22Rv1 (cell line): ENCODE measurements around the gene NEDD4.
"Not testable (repeated sequence)": the region's sequence is repeated elsewhere in the genome, so short reads cannot be mapped to it uniquely, and the experiment has no call there.

ENCODE experiments used
- H3K27ac ChIP-seq: fragments of 450-650 bp; 2 replicates; pipeline ENCODE4 v1.5.1; 2017
- ZFX ChIP-seq: fragments of 450-650 bp; IDR thresholded peaks from 2 replicates; pipeline ENCODE4 v1.6.1; 2017; ENCODE audit warnings: antibody characterized with exemption, borderline replicate concordance
- TF ChIP-seq, protein P1 (sequence below): fragments of 450-650 bp; IDR thresholded peaks from 2 replicates; pipeline ENCODE4 v1.5.1; 2017; ENCODE audit warnings: mild to moderate bottlenecking

Gene NEDD4

DNA sequence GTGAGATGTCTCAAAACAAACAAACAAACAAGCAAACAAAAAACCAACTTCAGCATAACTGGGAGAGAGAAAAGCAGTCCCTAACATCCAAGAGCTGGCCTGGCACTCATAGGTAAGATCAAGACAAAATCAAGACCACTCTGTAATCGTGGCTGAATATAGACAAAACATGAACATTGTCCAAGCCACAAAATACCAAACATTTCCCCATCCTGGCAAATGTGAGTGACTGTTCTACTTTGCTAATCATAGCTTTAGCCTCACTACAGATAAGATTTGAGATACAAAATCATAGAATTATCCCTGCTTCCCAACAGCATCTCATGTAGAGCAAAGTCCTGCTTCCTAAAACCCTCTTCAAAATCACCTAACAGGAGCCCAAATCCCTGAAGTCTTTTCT, 133.7 kb downstream of the NEDD4 start:
- no peak overlapping the region for H3K27ac ChIP-seq
- TF ChIP-seq ZFX = no peak
- TF ChIP-seq, protein P1, sequence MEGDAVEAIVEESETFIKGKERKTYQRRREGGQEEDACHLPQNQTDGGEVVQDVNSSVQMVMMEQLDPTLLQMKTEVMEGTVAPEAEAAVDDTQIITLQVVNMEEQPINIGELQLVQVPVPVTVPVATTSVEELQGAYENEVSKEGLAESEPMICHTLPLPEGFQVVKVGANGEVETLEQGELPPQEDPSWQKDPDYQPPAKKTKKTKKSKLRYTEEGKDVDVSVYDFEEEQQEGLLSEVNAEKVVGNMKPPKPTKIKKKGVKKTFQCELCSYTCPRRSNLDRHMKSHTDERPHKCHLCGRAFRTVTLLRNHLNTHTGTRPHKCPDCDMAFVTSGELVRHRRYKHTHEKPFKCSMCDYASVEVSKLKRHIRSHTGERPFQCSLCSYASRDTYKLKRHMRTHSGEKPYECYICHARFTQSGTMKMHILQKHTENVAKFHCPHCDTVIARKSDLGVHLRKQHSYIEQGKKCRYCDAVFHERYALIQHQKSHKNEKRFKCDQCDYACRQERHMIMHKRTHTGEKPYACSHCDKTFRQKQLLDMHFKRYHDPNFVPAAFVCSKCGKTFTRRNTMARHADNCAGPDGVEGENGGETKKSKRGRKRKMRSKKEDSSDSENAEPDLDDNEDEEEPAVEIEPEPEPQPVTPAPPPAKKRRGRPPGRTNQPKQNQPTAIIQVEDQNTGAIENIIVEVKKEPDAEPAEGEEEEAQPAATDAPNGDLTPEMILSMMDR = no peak

GRCh38 chr15:55858661-55859060, 134.8 kb downstream of the NEDD4 start:
- TF ChIP-seq ZFX = no peak
- TF ChIP-seq, protein P1 = no peak
- H3K27ac ChIP-seq = no peak overlapping the region

DNA sequence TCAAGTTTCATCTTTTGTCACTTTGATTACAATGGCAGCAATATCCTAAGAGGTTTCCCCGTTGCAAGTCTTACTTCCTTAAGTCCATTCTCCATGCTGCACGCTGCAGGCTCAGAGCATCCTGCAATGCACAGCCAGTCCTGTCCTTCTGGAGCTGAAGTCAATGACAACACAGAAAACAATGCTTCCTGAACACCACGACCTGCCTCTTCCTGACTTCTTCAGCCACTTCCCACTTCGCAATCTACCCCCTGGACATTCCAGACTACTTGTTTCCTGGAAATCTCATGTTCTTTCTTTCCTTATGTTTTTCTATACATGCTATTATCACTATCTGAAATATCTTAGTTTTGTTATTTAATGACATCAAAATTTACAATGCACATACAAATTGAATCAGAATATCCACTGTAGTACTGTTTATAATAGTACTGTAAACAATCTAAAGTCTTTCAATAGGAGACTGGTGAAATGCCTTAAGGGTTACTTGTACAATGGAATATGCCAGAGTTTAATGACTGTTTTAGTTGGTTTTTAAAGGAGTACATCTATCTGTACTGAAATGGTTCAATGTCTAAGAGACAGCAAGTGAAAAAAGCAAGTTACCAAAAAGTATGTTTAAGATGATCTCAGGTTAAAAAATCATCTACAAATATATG, 136.8 kb downstream of the NEDD4 start:
- TF ChIP-seq, protein P1 = no peak
- no peak for TF ChIP-seq ZFX

DNA sequence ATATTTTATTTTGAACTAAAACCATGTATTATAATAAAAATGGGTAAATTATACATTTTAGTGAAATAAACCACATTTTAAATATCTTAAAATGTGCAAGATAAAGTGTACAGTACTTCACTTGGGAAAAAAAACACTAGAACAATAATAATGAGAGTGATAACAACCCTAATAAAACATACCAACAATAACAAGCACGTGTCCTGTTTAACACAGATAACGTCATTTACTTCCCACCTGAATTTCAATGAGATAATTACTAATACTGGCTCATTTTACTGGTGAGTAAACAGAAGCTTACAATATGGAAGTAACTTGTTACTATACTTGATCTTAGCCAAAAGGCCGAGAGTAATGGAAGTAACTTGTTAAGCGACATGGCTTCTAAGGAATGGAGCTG, 140.3 kb downstream of the NEDD4 start:
- TF ChIP-seq, protein P1 = no peak
- no peak for TF ChIP-seq ZFX

More for the DNA sequence above, 136.8 kb downstream of the NEDD4 start:
- H3K27ac ChIP-seq = no peak overlapping the region

DNA sequence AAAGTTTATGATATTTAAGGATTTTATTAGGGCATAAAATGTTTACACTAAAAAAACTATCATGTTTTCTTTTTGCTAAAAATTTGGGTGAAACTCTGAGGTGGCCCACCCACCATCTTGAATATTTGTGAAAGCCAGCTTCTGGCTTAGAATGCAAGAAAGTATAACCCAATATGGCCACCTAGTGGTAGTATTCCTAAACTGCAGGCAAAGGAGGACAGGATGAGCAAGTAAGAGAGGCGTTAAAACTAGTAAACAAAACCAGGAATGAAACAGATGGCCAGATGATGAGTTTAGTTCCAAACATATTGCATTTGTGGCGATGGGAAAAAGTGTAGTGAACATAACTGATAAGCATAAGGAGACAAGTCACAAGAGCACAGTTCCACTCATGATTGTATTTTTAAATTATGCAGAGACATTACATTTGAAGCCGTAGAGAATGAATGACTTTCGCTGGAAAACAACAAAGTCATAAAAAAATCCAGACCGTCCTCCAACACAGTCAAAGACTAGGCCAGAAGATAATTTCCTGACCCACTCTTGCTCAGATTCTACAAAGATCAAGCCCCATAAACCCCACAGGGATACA, 147.2 kb downstream of the NEDD4 start:
- no peak overlapping the region for H3K27ac ChIP-seq
- no peak for TF ChIP-seq ZFX
- TF ChIP-seq, protein P1 = peak; percentile 90

More for the DNA sequence above, 140.3 kb downstream of the NEDD4 start:
- no peak overlapping the region for H3K27ac ChIP-seq

- H3K27ac ChIP-seq = not testable (repeated sequence)
Measured at GRCh38 chr15:55842897-55843296, 150.5 kb downstream of the NEDD4 start.

DNA sequence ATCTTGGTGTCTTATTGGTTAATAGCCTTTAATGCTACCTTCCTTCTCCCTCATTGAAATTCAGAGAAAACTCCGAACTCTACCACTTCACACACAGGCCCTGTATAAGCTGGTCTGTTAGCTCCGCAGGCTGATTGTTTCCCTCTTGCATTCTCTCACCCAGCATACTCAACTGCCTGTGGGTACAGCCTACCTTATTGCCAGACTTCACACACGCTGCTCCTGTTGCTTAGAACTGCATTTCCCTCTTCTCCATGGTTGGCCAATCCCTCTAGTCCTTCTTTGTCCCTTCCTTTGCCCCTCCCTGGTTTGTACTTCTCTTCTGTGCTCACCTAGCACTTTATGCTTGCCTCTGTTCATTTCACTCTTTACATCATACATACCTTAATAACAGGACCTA, 157.5 kb downstream of the NEDD4 start:
- no peak for TF ChIP-seq ZFX
- TF ChIP-seq, protein P1 = no peak
- no peak overlapping the region for H3K27ac ChIP-seq

GRCh38 chr15:55834331-55834730, 159.1 kb downstream of the NEDD4 start:
- no peak overlapping the region for H3K27ac ChIP-seq
- TF ChIP-seq, protein P1 = no peak
- TF ChIP-seq ZFX = no peak
